CD4-positive, alpha-beta T cell treated with Interferon alpha-2 for 1 hour (primary cell): ENCODE results near the gene NAPA.

Experiments
- DNase-seq, 2 donors: peaks; one replicate each; pipeline ENCODE4 v3.0.0-alpha.2; 2020 to 2022

The NAPA gene

GRCh38 chr19:47521473-47522180 lies 6.8 kb upstream of the NAPA start:
- DNase-seq, result no peak

- no peak for DNase-seq
These were observed 6.0 kb upstream of the NAPA start for GRCh38 chr19:47520839-47521238.

GRCh38 chr19:47520343-47520806 lies 5.5 kb upstream of the NAPA start:
- no peak for DNase-seq

- DNase-seq, result no peak
These were observed 4.0 kb upstream of the NAPA start for GRCh38 chr19:47518854-47519253.

- peak; percentile 72 to 78 for DNase-seq
These were observed 3.3 kb upstream of the NAPA start for GRCh38 chr19:47518139-47518538.

- no peak for DNase-seq
These were observed 553 bp downstream of the NAPA start for GRCh38 chr19:47514151-47514868.

- no peak for DNase-seq
These were observed 1.9 kb downstream of the NAPA start for GRCh38 chr19:47512948-47513319.

GRCh38 chr19:47512183-47512947 lies 2.5 kb downstream of the NAPA start:
- peak in 1 of 2 donors; percentile 42 for DNase-seq

GRCh38 chr19:47511681-47512080 lies 3.2 kb downstream of the NAPA start:
- no peak for DNase-seq

- no peak for DNase-seq
These were observed 3.7 kb downstream of the NAPA start for GRCh38 chr19:47511128-47511517.

- no peak for DNase-seq
These were observed 4.2 kb downstream of the NAPA start for GRCh38 chr19:47510516-47511127.

GRCh38 chr19:47509973-47510372 lies 4.9 kb downstream of the NAPA start:
- DNase-seq, result no peak

GRCh38 chr19:47509170-47509847 lies 5.6 kb downstream of the NAPA start:
- DNase-seq, result no peak

GRCh38 chr19:47508721-47509120 lies 6.1 kb downstream of the NAPA start:
- DNase-seq, result no peak

GRCh38 chr19:47507924-47508553 lies 6.8 kb downstream of the NAPA start:
- no peak for DNase-seq

- no peak for DNase-seq
These were observed 7.9 kb downstream of the NAPA start for GRCh38 chr19:47507012-47507411.

- no peak for DNase-seq
These were observed 8.4 kb downstream of the NAPA start for GRCh38 chr19:47506459-47506858.

GRCh38 chr19:47505506-47505905 lies 9.4 kb downstream of the NAPA start:
- DNase-seq, result no peak

GRCh38 chr19:47503826-47504150 lies 11.1 kb downstream of the NAPA start:
- DNase-seq, result no peak

GRCh38 chr19:47503130-47503825 lies 11.6 kb downstream of the NAPA start:
- no peak for DNase-seq
